Measurements from ENCODE around the gene DEXI. TPM values are rescaled to one million over a fixed set of nuclear protein-coding genes. Genes with fewer than 3 reads are reported as not detected.

DEXI gene
- total and polyA plus RNA-seq, 2 donors (not counting 1 experiment from before 2014, with no cell fraction given) = 38.8 to 49.9 TPM

- Histone ChIP-seq H3K4me3 (replicated peaks in 1 of 4; ENCODE audit: control extremely low read depth in 1 of 4, insufficient read depth in 1 of 4, low read depth in 3 of 4, low read length in 4 of 4) (no peak overlapping the region), H2AFZ (ENCODE audit: low read length) (peak overlapping the region; percentile 13), H3K4me2 (ENCODE audit: extremely low read depth, insufficient read depth, low read length) (peak overlapping the region; percentile 5), H3K9ac (ENCODE audit: insufficient read depth, low read length) (peak overlapping the region; percentile 7), H3K27ac (ENCODE audit: insufficient read depth, low read length) (no peak overlapping the region), H3K79me2 (ENCODE audit: control insufficient read depth, insufficient read depth, low read length) (no peaks in the 10 kb centered on the region), H4K20me1 (ENCODE audit: control insufficient read depth, extremely low read depth, insufficient read depth, low read length) (no peaks in the 10 kb centered on the region), H3K27me3 (ENCODE audit: control insufficient read depth, insufficient read depth, low read length) (no peaks in the 10 kb centered on the region), H3K9me3 (ENCODE audit: control insufficient read depth, insufficient read depth, low read depth, low read length) (no peaks in the 10 kb centered on the region), H3K4me1 (ENCODE audit: control insufficient read depth, extremely low read depth, insufficient read depth, low read length) (peaks cover 5% of the 10 kb centered on the region), H3K36me3 (ENCODE audit: control insufficient read depth, insufficient read depth, low read length) (peaks cover under 1% of the 10 kb centered on the region)
- TF ChIP-seq CTCF (conservative IDR thresholded peaks at IDR 0.05 in 1 of 2, IDR thresholded peaks at IDR 0.05 in 1 of 2; ENCODE audit: low read depth in 1 of 2, low read length in 2 of 2) (no peak), EZH2 (IDR thresholded peaks at IDR 0.05; ENCODE audit: low read length, missing control alignments) (no peak)
- peak in 1 of 2 donors; percentile 31 for DNase-seq (ENCODE audit: low read depth in 2 of 2)
Measured at GRCh38 chr16:10921536-10922327, 20.5 kb downstream of the DEXI start.

- Histone ChIP-seq H3K36me3 (ENCODE audit: control insufficient read depth, insufficient read depth, low read length) (no peaks in the 10 kb centered on the region), H3K79me2 (ENCODE audit: control insufficient read depth, insufficient read depth, low read length) (no peaks in the 10 kb centered on the region), H3K27me3 (ENCODE audit: control insufficient read depth, insufficient read depth, low read length) (no peaks in the 10 kb centered on the region), H3K9me3 (ENCODE audit: control insufficient read depth, insufficient read depth, low read depth, low read length) (no peaks in the 10 kb centered on the region), H2AFZ (ENCODE audit: low read length) (no peak overlapping the region), H3K4me1 (ENCODE audit: control insufficient read depth, extremely low read depth, insufficient read depth, low read length) (peaks cover 5% of the 10 kb centered on the region), H4K20me1 (ENCODE audit: control insufficient read depth, extremely low read depth, insufficient read depth, low read length) (no peaks in the 10 kb centered on the region), H3K27ac (ENCODE audit: insufficient read depth, low read length) (no peak overlapping the region), H3K4me2 (ENCODE audit: extremely low read depth, insufficient read depth, low read length) (no peak overlapping the region), H3K4me3 (replicated peaks in 1 of 4; ENCODE audit: control extremely low read depth in 1 of 4, insufficient read depth in 1 of 4, low read depth in 3 of 4, low read length in 4 of 4) (no peak overlapping the region), H3K9ac (ENCODE audit: insufficient read depth, low read length) (no peak overlapping the region)
- DNase-seq (ENCODE audit: low read depth in 2 of 2) = no peak
- TF ChIP-seq CTCF (conservative IDR thresholded peaks at IDR 0.05 in 1 of 2, IDR thresholded peaks at IDR 0.05 in 1 of 2; ENCODE audit: low read depth in 1 of 2, low read length in 2 of 2) = no peak
Measured at GRCh38 chr16:10920726-10921427, 21.4 kb downstream of the DEXI start.

- no peaks in the 10 kb centered on the region for H3K36me3 ChIP-seq (ENCODE audit: control insufficient read depth, insufficient read depth, low read length)
- no peak overlapping the region for H3K4me3 ChIP-seq (replicated peaks in 1 of 4; ENCODE audit: control extremely low read depth in 1 of 4, insufficient read depth in 1 of 4, low read depth in 3 of 4, low read length in 4 of 4)
- TF ChIP-seq EZH2 (IDR thresholded peaks at IDR 0.05; ENCODE audit: low read length, missing control alignments) (no peak), CTCF (conservative IDR thresholded peaks at IDR 0.05 in 1 of 2, IDR thresholded peaks at IDR 0.05 in 1 of 2; ENCODE audit: low read depth in 1 of 2, low read length in 2 of 2) (no peak)
- no peaks in the 10 kb centered on the region for H4K20me1 ChIP-seq (ENCODE audit: control insufficient read depth, extremely low read depth, insufficient read depth, low read length)
- no peak overlapping the region for H2AFZ ChIP-seq (ENCODE audit: low read length)
- no peak for DNase-seq (ENCODE audit: low read depth in 2 of 2)
- no peak overlapping the region for H3K9ac ChIP-seq (ENCODE audit: insufficient read depth, low read length)
- H3K9me3 ChIP-seq (ENCODE audit: control insufficient read depth, insufficient read depth, low read depth, low read length) = no peaks in the 10 kb centered on the region
- H3K27me3 ChIP-seq (ENCODE audit: control insufficient read depth, insufficient read depth, low read length) = no peaks in the 10 kb centered on the region
- peaks cover 5% of the 10 kb centered on the region for H3K4me1 ChIP-seq (ENCODE audit: control insufficient read depth, extremely low read depth, insufficient read depth, low read length)
- H3K4me2 ChIP-seq (ENCODE audit: extremely low read depth, insufficient read depth, low read length) = no peak overlapping the region
- no peak overlapping the region for H3K27ac ChIP-seq (ENCODE audit: insufficient read depth, low read length)
- no peaks in the 10 kb centered on the region for H3K79me2 ChIP-seq (ENCODE audit: control insufficient read depth, insufficient read depth, low read length)
Measured at GRCh38 chr16:10919003-10919351, 23.3 kb downstream of the DEXI start.
